NCI-H82 treated with DMSO at 0.1 percent for 48 hours (cell line): ENCODE data around the gene RYR1.
A peak's percentile ranks its signal among the peaks of the same experiment; 100 is the strongest.
"Not testable (repeated sequence)": the region's sequence is repeated elsewhere in the genome, so short reads cannot be mapped to it uniquely, and the experiment has no call there.

Experiments used
- DNase-seq: peaks from one replicate; lab custom pipeline; 2025; ENCODE audit not compliant: unreplicated experiment; lab: John Stamatoyannopoulos, UW

The RYR1 gene

DNA sequence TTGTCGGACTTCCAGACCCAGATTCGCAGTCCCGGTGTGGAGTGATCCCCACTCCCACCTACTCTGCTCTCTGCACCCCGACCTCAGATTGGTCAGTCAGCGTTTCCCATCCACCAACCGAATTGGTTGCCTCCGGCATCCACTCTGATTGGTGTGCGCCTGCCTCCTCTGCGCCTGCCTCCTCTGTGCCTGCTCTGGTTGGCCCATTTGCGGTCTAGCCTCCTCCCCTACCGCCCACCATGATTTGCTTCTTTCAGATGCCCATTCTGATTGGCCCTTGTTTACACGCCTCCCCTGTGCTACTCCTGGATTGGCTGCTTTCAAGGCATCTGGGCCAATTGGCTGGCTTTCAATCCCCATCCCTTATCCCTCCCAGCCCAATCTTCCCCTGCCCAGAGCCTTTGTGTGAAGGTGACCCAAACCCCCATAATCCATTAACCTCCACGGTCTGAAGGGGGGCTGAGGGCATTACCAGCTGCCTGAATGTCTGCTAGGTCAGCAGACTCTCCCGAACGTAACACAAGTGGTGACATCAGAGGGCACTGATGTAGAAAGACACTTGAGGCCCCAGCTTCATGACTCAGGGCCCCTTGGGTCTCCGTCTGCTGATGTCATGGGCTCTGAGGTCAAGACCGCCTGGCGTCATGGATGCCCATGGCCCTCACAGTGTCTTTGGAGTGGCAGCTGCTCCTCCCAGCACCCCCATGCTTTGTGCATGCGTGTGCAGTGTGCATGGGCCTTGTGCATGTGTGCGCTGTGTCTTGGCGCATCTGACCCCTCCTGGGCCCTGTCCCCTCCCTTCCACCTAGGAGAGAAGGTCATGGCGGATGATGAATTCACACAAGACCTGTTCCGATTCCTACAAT is 103.8 kb downstream of the RYR1 start:
- no peak for DNase-seq

DNA sequence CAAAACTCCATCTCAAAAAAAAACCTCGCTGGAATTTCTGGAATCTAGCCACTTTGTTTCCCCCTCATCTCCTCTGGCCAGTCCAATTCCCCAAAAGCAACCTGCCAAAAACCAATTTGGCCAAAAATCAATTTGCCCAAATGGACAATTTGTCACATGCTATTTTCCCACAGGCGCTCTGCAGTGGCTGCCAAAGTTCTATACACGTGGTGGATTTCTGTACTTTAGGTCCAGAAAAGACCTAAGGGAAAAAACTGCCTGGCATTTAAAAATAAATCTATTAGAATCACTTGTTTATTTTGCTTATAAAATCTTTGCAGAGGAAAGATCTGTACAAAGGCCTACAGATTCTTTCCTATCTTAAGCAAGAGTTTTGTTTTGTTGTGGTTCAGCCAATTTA is 104.9 kb downstream of the RYR1 start:
- no peak for DNase-seq

DNA sequence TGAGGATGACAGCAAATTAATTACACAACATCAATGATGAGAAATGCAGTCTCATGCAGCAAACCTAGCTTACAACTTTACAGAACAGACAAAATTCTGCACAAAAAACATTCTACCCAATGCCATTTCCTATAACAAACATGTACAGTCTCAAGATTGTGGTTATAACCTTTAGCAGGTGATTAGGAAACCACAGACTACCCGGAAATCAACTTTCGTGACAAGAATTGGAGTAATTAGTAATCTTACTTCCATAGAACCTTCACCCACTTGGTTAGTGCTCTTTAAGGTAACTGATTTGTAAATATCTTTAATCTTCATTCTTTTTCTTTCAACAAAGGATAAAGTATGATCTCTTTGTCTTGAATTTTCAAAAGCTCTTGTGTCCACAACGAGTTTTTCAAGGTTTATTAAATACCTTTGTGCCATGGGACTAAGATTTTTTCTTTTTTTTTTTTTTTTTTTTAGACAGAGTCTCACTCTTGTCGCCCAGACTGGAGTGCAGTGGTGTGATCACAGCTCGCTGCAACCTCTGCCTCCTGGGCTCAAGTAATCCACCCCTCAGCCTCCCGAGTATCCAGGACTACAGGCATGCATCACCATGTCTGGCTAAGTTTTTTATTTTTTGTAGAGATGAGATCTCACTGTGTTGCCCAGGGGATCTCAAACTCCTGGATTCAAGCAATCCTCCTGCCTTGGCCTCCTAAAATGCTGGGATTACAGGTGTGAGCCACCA is 105.5 kb downstream of the RYR1 start:
- DNase-seq: no peak

DNA sequence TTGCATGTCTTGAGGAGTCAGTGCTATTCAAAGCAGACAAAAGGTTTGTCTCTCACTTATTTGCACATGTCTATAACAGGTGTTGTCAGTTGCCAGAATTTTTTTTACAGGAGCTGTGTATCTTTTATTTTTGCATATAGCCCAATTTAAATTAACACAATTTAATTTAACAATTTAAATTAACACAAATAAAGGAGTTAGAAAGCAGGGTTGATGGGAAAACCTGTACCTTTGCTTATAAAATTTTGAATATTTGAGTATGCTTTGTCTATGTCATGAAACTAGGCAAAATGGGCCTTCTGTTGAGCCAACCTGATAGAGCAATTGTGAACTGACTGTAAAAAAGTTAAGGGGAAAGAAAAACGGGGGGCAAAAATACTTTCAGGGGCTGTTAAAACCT is 106.3 kb downstream of the RYR1 start:
- no peak for DNase-seq

DNA sequence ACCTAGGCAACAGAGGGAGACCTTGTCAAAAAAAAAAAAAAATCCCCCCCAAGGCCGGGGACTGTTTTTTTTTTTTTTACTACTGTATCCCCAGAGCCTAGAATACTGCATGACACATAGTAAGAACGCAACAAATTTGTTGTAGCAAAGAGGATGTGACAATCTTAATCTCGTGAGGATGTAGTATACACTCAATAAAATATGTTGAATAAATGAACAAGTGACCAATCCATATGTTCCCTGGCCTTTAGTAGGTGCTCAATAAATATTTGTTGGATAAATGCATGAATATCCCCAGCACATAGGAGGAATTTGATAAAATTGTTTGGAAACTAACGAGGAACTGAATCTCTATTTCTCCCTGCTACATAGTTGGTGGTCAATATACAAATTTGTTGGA is 108.5 kb downstream of the RYR1 start:
- no peak for DNase-seq

DNA sequence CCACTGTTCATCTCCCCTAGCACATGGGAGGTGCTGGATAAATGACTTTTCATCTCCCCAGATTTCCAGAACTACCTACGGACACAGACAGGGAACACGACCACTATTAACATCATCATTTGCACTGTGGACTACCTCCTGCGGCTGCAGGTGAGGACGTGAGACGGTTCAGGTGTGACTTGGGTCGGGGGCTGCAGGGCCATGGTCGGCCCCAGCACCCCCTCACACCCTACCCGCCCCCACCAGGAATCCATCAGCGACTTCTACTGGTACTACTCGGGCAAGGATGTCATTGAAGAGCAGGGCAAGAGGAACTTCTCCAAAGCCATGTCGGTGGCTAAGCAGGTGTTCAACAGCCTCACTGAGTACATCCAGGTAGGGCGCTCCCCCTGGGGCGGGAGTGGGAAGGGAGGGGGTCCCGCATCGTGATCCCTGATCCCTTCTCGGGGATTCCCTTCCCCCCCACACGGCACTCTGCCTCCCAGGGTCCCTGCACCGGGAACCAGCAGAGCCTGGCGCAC is 109.9 kb downstream of the RYR1 start:
- DNase-seq: no peak

DNA sequence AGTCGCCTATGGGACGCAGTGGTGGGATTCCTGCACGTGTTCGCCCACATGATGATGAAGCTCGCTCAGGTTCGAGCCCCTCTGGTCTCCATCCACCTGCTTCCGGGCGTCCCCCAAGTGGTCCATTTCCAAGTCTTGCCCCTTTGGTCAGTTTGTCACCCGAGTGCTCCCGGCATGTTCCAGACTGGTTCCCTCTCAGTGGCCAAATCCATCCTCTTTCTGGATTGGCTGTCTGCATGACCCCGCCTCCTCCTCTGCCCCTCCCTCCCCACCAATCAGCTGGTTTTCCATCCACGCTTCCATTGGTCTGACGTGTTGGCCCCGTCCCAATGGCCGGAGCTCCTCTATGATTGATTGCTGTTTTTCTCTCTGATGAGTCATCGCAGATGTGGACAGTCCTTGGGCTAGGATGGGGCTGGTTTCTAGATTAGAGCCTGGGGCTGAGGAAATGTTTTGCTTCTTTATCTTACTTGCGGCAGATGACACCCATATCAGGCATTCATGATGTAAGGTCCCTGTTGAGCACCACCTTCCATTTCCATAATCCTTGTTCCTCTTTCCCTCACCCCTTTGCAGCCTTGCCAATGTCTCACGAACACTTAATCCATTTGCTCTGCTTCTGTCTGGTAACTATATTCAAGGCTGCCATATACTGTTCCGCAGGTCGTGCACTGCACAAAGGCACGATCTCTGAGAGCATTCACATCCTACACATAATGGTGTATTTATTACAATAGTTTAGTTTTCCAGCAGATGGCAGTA is 110.5 kb downstream of the RYR1 start:
- DNase-seq: peak; percentile 67

DNA sequence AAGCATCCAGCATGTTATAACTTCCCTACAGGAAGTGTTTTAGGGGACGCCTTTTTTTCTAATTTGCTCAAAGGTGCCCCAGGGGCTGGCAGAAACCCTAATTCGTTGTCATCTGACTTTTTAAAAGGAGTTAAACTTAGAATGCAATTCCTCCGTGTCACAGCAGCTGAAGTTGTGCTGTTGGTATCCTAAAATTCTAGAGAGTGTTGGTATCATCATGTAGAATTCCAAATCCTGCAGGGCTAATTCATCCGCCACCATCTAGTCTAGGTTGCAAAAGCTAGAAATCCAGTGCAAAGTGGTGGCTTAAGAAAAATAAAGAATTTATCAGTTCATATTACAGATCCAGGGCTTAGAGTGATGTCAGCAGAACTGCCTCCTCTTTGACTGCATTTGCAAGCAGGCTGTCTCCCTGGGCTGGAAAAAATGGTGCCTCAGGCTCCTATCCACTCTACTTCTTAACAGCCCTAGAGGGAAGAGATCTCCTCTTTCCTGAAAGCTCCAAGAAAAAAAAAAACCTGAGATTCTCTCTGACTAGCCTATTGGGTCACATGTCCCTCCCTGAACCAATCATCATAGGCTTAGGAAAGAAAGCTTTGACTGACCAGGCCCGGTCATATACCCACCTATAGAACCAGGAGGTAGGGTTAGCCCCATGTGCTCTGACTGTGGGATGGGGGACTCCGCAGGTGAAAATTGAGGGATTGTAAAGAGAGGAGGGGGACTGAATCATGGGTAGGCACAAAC is 111.3 kb downstream of the RYR1 start:
- DNase-seq: no peak

DNA sequence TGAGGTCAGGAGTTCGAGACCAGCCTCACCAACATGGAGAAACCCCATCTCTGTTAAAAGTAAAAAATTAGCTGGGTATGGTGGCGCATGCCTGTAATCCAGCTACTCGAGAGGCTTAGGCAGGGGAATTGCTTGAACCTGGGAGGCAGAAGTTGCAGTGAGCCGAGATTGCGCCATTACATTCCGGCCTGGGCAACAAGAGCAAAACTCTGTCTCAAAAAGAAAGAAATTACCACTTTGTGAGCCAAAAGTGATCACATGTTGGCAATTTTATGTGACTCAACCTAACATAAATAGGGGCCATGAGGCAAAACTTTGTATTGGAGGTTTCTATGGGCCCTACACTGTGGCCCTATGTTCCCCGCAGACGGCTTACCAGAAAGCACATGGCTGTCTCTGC is 112.1 kb downstream of the RYR1 start:
- no peak for DNase-seq

DNA sequence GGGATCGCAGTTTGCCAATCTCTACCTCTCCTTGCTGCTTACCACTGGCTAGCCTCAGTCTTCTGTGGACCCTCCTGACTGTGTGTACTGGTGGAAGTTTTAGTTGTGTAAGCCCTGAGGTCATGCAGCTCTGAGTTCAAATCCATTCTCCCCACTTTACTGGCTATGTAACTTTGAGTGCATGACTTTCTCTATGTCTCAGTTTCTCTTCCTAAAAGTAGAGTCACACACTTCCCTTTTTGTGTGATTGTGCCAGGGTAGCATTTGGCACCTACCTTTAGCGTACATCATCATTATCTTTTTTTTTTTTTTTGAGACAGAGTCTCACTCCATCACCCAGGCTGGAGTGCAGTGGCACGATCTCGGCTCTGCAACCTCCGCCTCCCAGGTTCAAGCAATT is 113.9 kb downstream of the RYR1 start:
- DNase-seq: no peak

DNA sequence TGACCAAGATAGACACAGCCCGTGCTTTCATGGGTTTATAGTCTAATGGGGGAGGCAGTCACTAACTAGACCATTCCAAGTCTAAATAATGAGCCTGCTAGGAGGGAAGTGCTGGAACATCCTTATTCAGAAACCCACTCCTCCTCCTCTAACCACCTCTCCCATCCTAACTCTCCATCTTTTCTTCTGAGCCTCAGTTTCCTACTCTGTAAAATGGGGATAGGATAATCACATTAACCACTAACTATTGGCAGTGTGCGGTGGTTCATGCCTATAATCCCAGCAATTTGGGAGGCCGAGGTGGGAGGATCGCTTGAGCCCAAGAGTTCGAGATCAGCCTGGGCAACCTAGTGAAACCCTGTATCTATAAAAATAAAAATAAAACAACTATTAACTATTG is 115.6 kb downstream of the RYR1 start:
- no peak for DNase-seq

DNA sequence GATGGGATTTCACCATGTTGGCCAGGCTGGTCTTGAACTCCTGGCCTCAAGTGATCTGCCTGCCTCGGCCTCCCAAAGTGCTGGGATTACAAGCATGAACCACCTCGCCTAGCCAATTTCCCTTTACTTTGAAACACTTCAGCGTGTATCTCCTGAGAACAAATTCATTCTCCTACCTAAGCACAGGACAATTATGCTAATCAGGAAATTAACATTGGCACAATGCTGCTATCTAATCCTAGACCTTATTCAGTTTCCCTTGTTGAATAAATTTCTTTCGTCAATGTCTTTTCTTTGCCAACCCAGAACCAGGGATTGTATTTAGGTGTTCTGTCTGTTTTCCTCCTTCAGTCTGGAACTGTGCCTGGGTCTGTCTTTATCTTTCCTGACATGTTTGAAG is 116.5 kb downstream of the RYR1 start:
- DNase-seq: no peak

DNA sequence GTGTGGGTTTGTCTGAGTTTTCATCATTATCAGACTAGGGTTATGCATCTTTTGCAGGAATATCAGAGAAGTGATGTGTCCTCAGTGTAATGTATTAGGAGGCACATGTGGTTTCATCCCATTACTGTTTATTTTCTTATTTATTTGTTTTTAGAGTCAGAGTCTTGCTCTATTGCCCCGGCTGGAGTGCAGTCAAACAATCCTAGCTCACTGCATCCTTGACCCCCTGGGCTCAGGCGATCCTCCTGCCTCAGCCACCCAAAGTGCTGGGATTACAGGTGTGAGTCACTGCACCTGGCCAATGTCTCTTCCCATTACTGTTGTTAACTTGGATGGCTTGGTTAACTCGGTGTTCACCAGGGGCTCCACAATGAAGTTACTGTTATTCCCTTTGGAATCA is 116.9 kb downstream of the RYR1 start:
- no peak for DNase-seq

DNA sequence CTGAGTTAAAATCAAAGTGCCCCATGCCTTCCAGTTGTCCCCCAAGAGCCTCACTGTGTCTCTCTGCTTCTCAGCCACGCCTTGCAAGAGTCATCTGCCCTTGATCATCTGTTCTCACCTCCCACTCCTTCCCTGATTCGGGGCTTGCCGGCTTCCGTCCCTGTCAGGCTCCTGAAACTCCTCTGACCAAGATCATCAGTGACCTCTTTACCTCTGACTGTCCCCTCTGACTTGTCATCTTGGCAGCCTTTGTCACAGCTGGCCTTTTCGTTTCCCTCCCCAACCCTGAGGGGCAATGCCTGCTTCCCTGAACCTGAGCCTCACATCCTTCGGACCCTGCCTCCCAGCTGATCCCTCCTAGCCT is 117.9 kb downstream of the RYR1 start:
- DNase-seq: no peak

DNA sequence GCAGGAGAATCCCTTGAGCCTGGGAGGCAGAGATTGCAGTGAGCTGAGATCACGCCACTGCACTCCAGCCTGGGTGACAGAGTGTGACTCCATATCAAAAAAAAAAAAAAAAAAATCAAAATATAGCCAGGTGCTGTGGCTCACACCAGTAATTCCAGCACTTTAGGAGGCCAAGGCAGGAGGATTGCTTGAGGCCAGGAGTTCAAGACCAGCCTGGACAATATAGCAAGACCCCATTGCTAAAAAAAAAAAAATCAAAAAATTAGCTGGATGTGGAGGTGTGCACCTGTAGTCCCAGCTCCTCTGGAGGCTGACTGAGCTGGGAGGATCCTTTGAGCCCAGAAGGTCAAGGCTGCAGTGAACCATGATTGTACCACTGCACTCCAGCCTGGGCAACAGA is 119.7 kb downstream of the RYR1 start:
- DNase-seq: not testable (repeated sequence)

DNA sequence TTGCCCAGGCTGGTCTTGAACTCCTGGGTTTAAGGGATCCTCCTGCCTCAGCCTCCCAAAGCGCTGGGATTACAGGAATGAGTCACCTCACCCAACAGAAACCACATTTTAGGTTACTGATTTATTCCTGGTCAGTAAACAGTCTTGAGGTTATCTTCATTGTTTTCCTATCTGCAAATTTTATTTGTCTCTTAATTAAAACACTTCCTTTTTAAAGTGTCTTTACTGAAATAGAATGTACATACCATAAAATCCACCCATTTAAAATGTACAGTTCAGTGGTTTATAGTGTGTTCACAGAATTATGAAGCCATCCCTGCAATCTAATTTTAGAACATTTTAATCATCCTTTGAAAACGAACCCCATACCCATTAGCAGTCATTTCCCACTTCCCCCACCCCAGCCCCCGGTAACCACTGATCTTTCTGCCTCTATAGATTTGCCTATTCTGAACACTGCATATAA is 121.2 kb downstream of the RYR1 start:
- no peak for DNase-seq

DNA sequence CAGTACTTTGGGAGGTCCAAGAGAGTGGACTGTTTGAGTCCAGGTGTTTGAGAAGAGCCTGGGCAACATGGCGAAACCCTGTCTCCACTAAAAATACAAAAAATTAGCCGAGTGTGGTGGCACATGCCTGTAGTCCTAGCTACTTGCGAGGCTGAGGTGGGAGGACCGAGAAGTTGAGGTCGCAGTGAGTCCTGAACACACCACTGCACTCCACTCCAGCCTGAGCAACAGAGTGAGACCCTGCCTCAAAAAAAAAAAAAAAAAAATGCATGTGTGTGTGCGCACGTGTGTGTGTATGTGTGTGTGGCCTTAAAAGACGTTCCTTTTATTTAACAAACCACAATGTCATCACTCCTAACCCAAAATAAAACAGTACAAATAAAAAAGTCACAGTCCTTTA is 121.7 kb downstream of the RYR1 start:
- DNase-seq: no peak

DNA sequence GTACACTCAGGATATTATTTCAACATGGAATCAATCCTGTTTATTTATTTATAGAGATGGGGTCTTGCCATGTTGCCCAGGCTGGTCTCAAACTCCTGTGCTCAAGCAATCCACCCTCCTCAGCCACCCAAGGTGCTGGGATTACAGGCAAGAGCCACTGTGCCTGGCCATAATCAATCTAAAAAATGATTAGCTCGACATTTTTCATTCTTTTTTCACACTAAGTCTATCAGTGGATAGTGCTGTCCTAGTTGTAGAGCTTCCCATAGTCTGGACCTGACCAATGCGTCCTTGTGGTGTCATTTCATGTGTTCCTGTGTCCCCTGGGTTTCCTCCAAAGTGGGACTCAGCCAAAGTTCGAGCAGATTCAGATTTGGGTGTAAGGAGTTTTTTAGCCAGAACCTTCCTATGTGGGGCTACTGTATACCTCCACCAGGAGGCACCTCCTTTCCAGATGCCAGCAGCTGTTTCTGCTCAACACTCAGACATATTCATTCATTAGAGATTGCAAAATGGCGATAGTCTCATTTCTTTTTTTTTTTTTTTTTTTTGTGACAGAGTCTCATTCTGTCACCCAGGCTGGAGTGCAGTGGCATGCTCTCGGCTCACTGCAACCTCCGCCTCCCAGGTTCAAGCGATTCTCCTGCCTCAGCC is 123.2 kb downstream of the RYR1 start:
- DNase-seq: no peak

DNA sequence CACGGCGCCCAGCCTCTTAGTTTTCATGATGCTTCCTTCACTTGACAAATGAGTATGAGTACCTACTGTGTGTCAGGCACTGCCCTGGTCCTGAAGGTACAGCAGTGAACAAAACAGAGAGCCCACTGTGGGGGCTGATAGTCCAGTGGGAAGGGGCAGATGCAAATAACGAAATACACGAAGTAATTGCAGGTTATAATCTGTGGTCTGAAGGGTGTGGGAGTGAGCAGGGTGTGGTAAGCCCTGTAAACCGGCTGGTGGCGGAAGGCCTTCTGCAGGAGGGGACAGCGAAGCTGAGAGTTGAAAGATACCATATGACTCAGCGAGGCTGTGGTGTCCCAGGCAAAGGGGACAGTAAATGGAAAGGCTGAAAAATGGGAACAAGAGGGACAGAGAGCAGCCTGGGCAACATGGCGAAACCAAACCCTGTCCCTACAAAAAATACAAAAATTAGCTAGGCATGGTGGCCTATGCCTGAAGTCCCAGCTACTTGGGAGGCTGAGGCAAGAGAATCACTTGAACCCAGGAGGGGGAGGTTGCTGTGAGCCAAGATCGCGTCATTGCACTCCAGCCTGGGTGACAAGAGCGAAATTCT is 123.8 kb downstream of the RYR1 start:
- no peak for DNase-seq

DNA sequence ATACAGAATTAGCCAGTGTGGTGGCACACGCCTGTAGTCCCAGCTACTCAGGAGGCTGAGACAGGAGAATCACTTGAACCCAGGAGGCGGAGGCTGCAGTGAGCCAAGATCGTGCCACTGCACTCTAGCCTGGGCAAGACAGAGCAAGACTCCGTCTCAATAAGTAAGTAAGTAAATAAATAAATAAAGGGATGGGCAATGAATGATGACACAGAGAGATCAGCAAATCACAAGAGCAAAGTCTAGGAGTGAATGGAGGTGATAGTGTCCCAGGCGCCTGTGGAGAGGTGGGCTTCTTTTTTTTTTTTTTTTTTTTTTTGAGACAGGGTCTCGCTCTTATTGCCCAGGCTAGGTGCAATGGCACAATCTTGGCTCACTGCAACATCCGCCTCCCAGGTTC is 125.4 kb downstream of the RYR1 start:
- DNase-seq: not testable (repeated sequence)
